Measurements from ENCODE around the gene MED13L.
A peak's percentile ranks its signal among the peaks of the same experiment; 100 is the strongest.

Gene MED13L

DNA sequence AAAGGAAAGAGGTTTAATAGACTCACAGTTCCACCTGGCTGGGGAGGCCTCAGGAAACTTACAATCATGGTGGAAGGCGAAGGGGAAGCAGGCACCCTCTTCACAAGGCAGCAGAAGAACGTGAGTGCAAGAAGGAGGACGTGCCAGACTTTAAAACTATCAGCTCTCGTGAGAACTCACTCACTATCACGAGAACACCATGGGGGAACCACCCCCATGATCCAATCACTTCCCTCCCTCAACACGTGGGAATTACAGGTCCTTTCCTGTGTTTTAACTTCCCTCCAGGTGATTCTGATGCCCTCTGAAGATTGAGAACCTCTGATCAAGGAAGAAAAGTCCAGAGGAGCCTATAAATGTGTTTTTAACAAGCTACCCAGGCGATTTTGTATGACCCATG is 358.7 kb downstream of the MED13L start:
- TF ChIP-seq, protein P1, sequence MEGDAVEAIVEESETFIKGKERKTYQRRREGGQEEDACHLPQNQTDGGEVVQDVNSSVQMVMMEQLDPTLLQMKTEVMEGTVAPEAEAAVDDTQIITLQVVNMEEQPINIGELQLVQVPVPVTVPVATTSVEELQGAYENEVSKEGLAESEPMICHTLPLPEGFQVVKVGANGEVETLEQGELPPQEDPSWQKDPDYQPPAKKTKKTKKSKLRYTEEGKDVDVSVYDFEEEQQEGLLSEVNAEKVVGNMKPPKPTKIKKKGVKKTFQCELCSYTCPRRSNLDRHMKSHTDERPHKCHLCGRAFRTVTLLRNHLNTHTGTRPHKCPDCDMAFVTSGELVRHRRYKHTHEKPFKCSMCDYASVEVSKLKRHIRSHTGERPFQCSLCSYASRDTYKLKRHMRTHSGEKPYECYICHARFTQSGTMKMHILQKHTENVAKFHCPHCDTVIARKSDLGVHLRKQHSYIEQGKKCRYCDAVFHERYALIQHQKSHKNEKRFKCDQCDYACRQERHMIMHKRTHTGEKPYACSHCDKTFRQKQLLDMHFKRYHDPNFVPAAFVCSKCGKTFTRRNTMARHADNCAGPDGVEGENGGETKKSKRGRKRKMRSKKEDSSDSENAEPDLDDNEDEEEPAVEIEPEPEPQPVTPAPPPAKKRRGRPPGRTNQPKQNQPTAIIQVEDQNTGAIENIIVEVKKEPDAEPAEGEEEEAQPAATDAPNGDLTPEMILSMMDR (IDR thresholded peaks at IDR 0.05; ENCODE audit: insufficient read depth, low read length, poor library complexity, severe bottlenecking), result no peak
- no peak for TF ChIP-seq EZH2phosphoT487 (conservative IDR thresholded peaks at IDR 0.05; ENCODE audit: low read length)
- Histone ChIP-seq H3K27ac (ENCODE audit: low read depth, low read length) (no peak overlapping the region), H3K79me2 (ENCODE audit: insufficient read depth, low read length) (no peaks in the 10 kb centered on the region), H3F3A (ENCODE audit: insufficient read depth) (no peaks in the 10 kb centered on the region), H3K9me3 (ENCODE audit: insufficient read depth, low read length) (no peaks in the 10 kb centered on the region), H2AFZ (ENCODE audit: low read depth, low read length, severe bottlenecking) (no peak overlapping the region), H3K27me3 (ENCODE audit: low read length) (no peaks in the 10 kb centered on the region), H3K9me2 (replicated peaks; ENCODE audit: insufficient read depth, low read length) (no peaks in the 10 kb centered on the region), H3K4me3 (ENCODE audit: insufficient read depth, low read length, poor library complexity, severe bottlenecking) (no peak overlapping the region), H3K9ac (ENCODE audit: low read length) (no peak overlapping the region), H3K36me3 (ENCODE audit: low read length) (no peaks in the 10 kb centered on the region), H3K4me2 (ENCODE audit: low read depth, low read length, poor library complexity, severe bottlenecking) (no peak overlapping the region), H4K20me1 (ENCODE audit: low read depth, low read length) (no peaks in the 10 kb centered on the region)

DNA sequence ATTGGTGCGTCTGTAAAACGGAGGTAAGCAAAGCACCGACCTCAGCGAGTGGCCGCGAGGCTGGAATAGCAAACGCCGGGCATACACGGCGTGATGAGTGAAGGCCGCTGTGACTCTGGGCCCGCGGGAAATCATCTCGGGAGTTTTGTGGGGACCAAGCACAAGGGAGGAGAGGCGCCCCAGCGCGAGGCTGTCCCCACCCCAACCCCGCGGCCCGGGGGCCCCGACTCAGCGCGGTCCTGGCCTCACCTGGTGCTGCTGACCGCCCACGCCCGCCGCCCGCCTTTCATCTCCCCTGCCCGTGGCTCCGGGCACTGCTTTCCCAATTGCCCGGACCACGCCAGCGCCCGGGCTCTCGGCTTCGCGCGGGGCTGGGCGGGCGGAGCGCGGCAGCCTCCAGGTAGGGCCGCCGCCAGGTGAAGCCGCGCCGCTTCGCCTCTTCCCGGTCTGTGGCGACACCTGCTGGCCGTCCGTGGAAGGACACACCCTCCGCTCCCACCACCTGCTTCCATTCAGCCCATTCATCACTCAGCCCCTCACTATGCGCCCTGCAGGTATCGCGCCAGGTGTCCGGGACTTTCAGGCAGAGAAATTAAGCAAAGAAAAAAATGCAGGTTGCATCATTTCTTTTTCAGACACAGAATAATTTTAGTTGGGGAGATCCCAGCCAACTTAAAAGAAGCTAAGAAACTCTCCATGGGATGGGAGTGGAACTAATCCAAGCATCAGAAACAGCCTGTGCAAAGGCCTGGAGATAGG is 360.4 kb downstream of the MED13L start:
- no peak for TF ChIP-seq EZH2phosphoT487 (conservative IDR thresholded peaks at IDR 0.05; ENCODE audit: low read length)
- TF ChIP-seq, protein P1 (IDR thresholded peaks at IDR 0.05; ENCODE audit: insufficient read depth, low read length, poor library complexity, severe bottlenecking), result peak; percentile 64
- Histone ChIP-seq H3K27ac (ENCODE audit: low read depth, low read length) (no peak overlapping the region), H3K4me3 (ENCODE audit: insufficient read depth, low read length, poor library complexity, severe bottlenecking) (no peak overlapping the region), H3K9ac (ENCODE audit: low read length) (no peak overlapping the region), H3K27me3 (ENCODE audit: low read length) (no peaks in the 10 kb centered on the region), H3K9me3 (ENCODE audit: insufficient read depth, low read length) (no peaks in the 10 kb centered on the region), H3K9me2 (replicated peaks; ENCODE audit: insufficient read depth, low read length) (no peaks in the 10 kb centered on the region), H3K36me3 (ENCODE audit: low read length) (no peaks in the 10 kb centered on the region), H3F3A (ENCODE audit: insufficient read depth) (no peaks in the 10 kb centered on the region), H4K20me1 (ENCODE audit: low read depth, low read length) (no peaks in the 10 kb centered on the region), H3K79me2 (ENCODE audit: insufficient read depth, low read length) (no peaks in the 10 kb centered on the region), H2AFZ (ENCODE audit: low read depth, low read length, severe bottlenecking) (no peak overlapping the region), H3K4me2 (ENCODE audit: low read depth, low read length, poor library complexity, severe bottlenecking) (no peak overlapping the region)

DNA sequence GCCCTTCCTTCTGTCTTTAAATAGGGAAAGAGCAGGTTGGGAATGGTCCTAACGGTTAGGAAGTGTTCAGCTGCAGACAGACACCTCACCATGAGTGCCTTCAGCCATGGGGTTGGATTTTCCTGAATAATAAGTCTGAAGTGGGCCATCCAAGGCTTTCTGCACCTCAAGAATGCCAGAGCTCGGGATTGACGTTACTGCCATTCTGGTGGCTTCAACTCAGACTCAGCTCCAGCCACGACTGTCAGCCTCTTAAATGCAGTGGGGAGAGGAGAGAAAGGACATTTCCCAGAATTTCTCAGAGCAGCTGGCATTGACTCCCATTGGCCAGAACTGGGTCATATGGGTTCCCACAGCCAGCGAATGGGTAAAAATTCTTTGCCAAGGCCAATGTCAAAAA is 363.4 kb downstream of the MED13L start:
- Histone ChIP-seq H2AFZ (ENCODE audit: low read depth, low read length, severe bottlenecking) (no peak overlapping the region), H3K27ac (ENCODE audit: low read depth, low read length) (no peak overlapping the region), H3F3A (ENCODE audit: insufficient read depth) (no peaks in the 10 kb centered on the region), H3K4me2 (ENCODE audit: low read depth, low read length, poor library complexity, severe bottlenecking) (no peak overlapping the region), H3K9ac (ENCODE audit: low read length) (no peak overlapping the region), H3K36me3 (ENCODE audit: low read length) (no peaks in the 10 kb centered on the region), H3K4me3 (ENCODE audit: insufficient read depth, low read length, poor library complexity, severe bottlenecking) (no peak overlapping the region), H3K9me2 (replicated peaks; ENCODE audit: insufficient read depth, low read length) (no peaks in the 10 kb centered on the region), H3K79me2 (ENCODE audit: insufficient read depth, low read length) (no peaks in the 10 kb centered on the region), H4K20me1 (ENCODE audit: low read depth, low read length) (no peaks in the 10 kb centered on the region), H3K9me3 (ENCODE audit: insufficient read depth, low read length) (no peaks in the 10 kb centered on the region), H3K27me3 (ENCODE audit: low read length) (no peaks in the 10 kb centered on the region)
- no peak for TF ChIP-seq EZH2phosphoT487 (conservative IDR thresholded peaks at IDR 0.05; ENCODE audit: low read length)
- TF ChIP-seq, protein P1 (IDR thresholded peaks at IDR 0.05; ENCODE audit: insufficient read depth, low read length, poor library complexity, severe bottlenecking), result no peak

Data from SU-DHL-6 (cell line).